B cell (primary cell): ENCODE results near the gene TAS2R38.

Source experiments
- CTCF ChIP-seq: fragments of 200-600 bp; IDR thresholded peaks from one replicate; pipeline ENCODE4 v1.8.0; 2022; ENCODE audit warnings: antibody characterized with exemption, mild to moderate bottlenecking
- EZH2 ChIP-seq: IDR thresholded peaks from 2 replicates; pipeline ENCODE4 v1.6.1; 2012; ENCODE audit warnings: borderline replicate concordance, low read depth, mild to moderate bottlenecking, moderate library complexity, low read length; ENCODE audit not compliant: insufficient read depth, poor library complexity, severe bottlenecking

- TF ChIP-seq CTCF (no peak), EZH2 (no peak)
These were observed 44.8 kb downstream of the TAS2R38 start for GRCh38 chr7:141928845-141929195.
